Ammon's horn (tissue), 1 donor: ENCODE data around the gene GADD45G.

Experiments
- DNase-seq: peaks from one replicate; pipeline ENCODE4 v3.0.0-alpha.2; 2016; ENCODE audit warnings: low spot score

GADD45G gene

DNA sequence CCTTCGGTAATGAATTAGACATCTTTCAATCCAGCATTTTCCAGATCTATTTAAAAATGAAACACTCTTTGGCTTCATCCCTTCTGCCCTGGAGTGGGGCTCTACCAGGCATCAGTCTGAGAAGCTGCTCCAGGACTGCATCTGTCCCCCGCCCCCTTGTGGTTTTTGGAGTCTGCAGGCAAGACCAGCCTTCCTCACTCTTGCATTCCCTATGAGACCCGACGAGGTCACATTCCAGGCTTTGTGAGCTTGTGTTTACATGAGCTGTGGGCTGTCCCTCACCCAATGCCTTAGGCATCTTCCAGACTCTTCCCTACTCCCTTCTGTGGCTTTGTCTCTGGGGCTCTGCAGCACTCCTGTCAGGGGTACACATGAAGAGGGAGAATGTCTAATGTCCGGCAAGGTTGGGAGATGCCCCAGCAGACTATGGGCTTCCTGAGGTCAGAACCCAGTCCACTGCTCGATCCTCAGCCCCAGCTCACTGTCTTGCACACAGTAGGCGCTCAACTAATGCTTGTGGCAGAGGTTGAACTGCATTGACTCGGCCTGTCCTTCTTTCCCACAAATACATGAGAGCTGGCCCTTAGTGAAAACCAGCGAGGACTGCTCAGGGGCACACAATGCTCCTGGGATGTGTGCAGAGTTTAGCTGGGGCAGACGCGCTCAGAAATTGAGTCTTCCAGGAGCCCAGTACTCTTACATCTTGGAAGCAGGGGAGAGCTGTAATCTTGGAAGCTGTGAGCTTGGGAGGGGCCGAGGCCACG, 11.7 kb upstream of the GADD45G start:
- DNase-seq = no peak

DNA sequence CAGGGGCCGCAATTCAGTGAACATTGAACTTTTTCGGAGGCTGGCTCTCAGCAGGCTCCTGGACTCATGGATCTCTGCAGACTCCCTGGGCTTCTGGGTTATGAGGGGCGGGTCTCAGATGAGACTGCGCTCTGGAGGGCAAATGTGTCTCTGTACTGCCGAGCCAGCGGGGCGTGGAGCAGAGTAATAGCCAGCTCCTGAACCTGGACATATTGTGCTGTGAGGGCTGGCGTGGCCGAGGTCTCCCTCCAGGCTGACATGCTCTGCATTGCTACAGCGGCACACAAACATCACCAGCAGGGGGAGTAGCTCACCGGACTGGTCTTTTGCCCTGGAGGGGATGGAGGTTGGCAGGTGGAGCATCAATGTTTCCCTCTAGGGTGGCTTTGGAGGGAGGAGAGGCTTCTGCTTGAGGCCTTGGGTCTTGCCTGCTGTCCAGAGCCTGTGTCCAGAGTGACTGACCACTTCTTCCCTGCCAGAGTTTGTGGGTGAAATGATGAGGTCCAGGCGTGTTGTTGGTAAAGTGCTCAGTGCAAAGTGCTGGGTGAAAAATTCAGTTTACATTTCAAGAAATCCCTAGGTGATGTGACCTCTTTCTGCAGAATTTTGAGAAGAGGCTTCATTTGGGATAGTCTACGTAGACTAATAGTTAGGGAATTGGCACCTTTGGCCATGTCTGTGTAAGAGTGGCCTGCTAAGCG, 10.9 kb upstream of the GADD45G start:
- peak; percentile 21 for DNase-seq

DNA sequence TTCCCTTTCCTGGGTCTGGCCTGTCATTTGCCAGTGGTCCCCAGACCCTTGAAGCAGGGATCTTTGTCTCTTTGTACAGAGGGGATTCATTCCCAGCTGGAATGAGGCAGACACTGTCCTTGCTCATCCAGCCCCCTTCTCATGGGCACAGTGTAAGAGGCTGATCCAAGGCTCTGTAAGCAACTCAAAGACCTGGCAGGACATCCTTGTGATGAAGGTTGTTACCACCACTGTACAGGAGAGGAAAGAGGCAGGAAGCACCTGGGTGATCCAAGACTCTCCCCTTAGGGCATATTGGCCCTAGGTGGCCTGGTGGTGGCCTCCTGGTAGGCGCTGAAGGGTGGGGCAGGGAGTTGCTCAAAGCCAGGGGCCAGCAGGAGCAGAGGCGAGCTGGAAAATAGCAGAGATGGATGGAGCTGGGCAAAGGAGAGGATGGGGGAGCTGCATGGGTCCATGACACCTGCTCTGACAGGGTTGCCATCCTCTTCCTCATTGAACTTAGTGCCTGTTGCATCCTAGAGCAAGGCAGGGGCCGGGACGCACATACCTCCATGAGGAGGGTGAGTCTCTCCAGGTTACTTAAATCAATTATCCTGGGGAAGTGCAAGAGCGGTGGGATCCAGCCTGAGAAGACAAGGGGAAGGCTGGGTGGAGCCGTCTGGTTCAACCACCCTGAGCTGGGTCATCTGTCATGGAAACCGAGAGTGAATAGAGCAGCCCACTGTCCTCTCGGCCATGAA, 9.8 kb upstream of the GADD45G start:
- no peak for DNase-seq

DNA sequence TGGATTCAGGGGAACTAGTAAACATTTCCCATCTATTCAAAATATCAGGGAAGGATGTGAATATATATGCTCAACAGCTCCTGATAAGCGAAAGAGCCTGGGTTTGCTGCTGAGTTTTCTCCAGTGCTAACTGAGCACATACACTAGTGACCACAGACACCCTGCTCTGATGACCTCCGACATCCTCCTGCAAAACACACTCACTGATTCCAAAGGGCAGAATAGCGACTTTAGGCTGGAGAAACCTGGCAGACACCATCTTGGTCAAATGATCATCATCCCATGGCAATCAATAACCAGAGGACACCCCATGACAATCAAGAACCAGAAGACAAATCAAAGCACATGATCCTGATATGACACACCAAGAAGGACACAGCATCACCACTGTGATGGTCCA, 9.2 kb upstream of the GADD45G start:
- DNase-seq = no peak

DNA sequence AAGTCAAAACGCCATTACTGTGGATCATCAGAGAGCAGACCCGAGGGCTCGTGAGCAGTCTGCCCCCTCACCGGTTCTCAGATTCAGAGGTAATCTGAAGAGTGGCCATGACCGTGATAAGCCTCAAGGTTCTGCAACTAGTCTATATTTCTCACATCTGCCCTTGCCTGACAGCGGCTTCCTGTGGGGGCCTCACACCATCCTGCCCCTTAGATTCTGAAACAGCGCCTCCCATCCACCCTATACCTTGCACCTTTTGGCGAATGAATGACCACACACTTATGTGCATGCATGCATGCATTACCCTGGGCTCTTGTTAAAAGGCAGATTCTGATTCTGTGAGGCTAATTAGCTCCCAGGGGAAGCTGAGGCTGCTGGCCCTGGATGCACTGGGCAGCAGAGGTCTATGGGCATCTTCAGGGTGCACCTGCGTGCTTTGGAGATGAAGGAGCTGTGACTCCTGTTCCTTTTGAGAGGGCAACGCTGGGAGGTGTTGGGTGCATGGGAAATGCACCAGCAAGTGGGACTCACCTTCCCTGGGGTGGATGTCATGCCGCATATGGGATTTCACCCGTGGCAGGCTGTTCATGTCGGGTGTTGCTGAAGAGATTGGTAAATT, 7.8 kb upstream of the GADD45G start:
- DNase-seq = no peak

DNA sequence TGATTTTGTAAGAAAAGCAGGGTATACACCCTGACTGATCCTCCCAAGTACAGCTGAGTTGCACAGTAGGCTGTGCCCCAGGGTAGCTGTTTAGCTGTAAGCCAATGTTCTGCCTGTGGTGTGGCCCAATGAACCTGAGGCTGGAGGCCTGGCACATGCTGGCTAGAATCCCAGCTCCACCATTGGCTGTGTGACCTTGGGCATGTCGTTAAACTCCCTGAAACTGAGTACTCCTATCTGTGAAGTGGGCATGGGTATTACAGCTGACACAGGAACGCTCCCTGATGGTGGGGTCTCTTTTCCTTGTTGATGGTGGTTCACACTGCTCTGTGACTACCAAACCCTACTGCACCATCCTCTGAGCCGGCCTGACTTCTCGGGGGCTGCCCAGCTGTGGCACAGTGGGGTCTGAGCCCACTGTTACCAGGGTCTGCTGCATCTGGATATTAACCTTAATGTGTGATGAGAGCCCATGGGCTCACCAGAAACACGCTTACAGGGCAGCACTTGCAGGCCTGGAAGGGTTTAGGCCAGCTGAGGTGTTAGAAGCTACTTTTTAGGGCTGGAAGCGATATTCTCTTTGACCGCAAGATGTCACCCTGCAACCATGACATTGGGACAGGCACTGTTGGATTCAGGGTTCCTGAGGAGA, 7.0 kb upstream of the GADD45G start:
- peak; percentile 87 for DNase-seq

GRCh38 chr9:89598363-89598713, 6.5 kb upstream of the GADD45G start:
- no peak for DNase-seq

GRCh38 chr9:89598926-89599325, 5.9 kb upstream of the GADD45G start:
- DNase-seq = no peak

DNA sequence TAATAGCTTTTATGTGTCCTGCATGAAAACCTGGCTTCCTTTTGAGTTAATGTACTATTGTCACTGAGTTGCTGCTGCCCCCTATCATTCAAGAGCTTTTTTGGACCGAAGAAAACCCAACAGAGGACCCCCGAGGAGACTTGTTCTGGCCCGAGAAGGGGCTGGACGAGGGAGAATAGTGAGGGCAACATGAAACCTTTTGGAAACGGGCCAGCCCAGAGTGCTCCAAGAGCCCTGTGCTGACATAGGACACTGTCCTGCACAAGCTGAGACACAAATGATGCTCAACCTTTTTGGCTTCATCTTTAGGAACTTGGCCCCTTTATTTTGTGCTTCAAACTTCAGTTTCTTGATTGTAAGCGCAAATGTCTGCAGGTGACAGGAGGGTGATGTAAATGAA, 4.0 kb upstream of the GADD45G start:
- no peak for DNase-seq

DNA sequence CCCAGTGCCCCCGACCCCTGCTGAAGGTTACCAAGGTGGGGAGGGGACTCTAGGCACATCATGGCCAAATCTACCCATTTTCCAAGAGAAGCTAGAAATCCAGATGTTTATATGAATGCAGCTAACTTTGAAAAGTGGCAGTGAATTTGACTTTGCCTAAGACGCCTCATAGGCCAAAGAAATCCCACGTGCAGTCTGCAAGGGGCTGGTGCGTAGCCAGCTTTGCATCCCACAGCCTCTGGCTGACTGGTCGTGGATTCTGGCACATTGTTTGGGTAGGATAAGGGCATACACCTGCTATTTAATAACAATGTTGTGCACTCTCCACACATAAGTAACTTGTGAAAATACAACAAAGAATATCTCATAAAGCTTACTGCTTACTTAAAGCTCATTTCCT, 3.5 kb upstream of the GADD45G start:
- no peak for DNase-seq

- no peak for DNase-seq
Observed at GRCh38 chr9:89601856-89602562, 2.8 kb upstream of the GADD45G start.

GRCh38 chr9:89602978-89603766, 1.6 kb upstream of the GADD45G start:
- peak; percentile 90 for DNase-seq

DNA sequence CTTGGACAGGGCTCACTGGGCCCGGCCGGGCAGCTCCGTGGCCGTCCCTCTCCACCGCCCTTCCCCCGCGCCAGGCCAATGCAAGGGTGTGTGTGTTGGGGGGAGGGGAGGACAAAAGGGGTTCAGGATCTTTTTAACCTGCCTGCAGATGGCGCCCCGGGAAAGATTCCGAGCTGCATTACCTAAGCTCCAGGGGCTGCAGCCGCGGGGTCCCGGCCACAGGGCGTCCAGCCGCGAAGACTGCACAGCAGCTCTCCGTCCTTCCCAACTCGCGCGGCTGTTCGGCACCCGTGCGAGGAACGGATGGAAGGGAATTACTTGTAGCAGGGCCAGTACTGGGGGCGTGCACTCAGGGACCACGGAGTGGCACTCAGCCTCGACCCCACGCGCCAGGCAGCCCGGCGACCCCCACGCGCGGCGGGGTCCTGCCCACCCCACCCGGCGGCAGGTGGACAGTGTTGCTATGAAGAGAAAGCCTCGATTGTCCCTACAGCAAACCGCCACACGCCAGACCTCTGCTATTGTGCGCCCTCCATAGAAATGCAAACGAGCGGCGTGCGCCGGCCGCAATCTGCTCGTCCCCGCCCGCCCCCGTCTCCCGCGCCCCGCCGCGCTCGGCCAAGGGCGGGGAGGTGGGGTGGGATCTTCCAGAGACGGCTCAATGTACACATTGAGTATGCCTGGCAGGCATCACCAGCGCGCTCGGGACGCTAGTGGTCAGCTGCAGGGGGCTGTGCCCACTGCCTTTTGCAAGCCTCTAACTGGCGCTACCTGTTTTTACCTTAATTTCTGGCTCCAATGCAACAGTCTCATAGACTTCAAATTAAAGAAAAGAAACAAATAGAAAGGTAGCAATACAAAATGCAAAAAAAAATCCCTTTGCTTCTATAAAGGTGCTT, 796 bp upstream of the GADD45G start:
- peak; percentile 76 for DNase-seq

- DNase-seq = peak; percentile 79
Observed at GRCh38 chr9:89605465-89606048, 745 bp downstream of the GADD45G start.

DNA sequence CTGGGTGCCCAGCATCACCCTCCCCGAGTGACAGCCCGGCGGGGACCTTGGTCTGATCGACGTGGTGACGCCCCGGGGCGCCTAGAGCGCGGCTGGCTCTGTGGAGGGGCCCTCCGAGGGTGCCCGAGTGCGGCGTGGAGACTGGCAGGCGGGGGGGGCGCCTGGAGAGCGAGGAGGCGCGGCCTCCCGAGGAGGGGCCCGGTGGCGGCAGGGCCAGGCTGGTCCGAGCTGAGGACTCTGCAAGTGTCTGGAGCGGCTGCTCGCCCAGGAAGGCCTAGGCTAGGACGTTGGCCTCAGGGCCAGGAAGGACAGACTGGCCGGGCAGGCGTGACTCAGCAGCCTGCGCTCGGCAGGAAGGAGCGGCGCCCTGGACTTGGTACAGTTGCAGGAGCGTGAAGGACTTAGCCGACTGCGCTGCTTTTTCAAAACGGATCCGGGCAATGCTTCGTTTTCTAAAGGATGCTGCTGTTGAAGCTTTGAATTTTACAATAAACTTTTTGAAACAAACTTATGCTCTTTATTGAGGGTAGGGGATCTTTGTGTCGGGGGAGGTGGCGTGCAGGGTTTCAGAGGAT, 1.3 kb downstream of the GADD45G start:
- peak; percentile 78 for DNase-seq

- peak; percentile 54 for DNase-seq
Observed at GRCh38 chr9:89606624-89607311, 2.0 kb downstream of the GADD45G start.

DNA sequence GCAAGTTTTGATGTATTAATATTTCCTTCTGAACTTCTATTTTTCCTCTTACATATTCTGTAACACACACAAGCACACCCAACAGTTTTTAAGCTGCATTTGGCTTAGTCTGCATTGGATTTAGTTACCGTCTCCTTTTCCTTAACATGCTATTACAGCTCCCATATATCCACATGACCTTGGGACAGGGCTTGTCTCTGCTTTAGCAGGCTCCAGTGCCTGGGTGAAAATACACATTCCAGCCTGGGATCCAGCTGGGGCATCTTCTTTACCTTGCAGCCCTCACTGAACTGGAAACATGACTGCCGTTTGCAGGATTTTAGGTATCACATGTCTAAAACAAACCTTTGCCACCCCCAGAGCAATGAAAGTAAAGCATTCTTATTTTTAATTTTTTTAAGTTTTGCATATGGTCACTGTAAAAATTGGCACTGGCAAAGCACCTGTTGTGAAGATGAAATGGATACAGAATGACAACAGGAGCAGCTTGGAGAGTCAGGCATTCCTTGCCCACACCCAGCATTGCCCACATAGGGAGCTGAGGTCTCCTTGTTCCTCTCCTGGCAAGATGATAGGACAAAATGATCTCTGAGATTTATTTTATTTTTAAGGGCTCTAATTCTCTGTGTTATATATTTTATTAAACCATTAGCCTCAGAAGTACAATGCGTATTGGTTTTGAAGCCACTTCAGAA, 4.0 kb downstream of the GADD45G start:
- DNase-seq = no peak
